HEK293 (cell line): Measurements from ENCODE around the gene BCL2.
A peak's percentile ranks its signal among the peaks of the same experiment; 100 is the strongest.

Source experiments
- AEBP2 ChIP-seq: fragments of 450-650 bp; formaldehyde crosslinking; IDR thresholded peaks from 2 replicates; pipeline ENCODE4 v1.5.1; 2016; ENCODE audit warnings: missing biosample characterization, missing genetic modification characterization, borderline replicate concordance
- GLIS2 ChIP-seq: fragments of 450-650 bp; formaldehyde crosslinking; IDR thresholded peaks from 2 replicates; pipeline ENCODE4 v1.5.1; 2016; ENCODE audit warnings: missing biosample characterization, missing genetic modification characterization
- HOXA7 ChIP-seq: sonication (generic); formaldehyde crosslinking; IDR thresholded peaks from 2 replicates; pipeline ENCODE4 v1.8.1; 2022; ENCODE audit warnings: missing genetic modification reagents, borderline replicate concordance
- OSR2 ChIP-seq: fragments of 450-650 bp; formaldehyde crosslinking; IDR thresholded peaks from 2 replicates; pipeline ENCODE4 v1.5.1; 2016; ENCODE audit warnings: missing biosample characterization, missing genetic modification characterization
- SP7 ChIP-seq: fragments of 450-650 bp; formaldehyde crosslinking; IDR thresholded peaks from 2 replicates; pipeline ENCODE4 v1.5.1; 2016; ENCODE audit warnings: missing biosample characterization, missing genetic modification characterization
- TCF7L2 ChIP-seq: IDR thresholded peaks from 2 replicates; pipeline ENCODE4 v1.6.1; 2011; ENCODE audit warnings: low read depth, mild to moderate bottlenecking, inconsistent platforms, low read length, moderate library complexity, borderline replicate concordance
- TSHZ1 ChIP-seq: fragments of 450-650 bp; formaldehyde crosslinking; IDR thresholded peaks from 2 replicates; pipeline ENCODE4 v1.5.1; 2016; ENCODE audit warnings: missing biosample characterization, missing genetic modification characterization, borderline replicate concordance
- YY2 ChIP-seq: fragments of 450-650 bp; formaldehyde crosslinking; IDR thresholded peaks from 2 replicates; pipeline ENCODE4 v1.5.1; 2016; ENCODE audit warnings: missing biosample characterization, missing genetic modification characterization
- ZFP37 ChIP-seq: fragments of 450-650 bp; formaldehyde crosslinking; IDR thresholded peaks from 2 replicates; pipeline ENCODE4 v1.5.1; 2016; ENCODE audit warnings: missing biosample characterization, missing genetic modification characterization
- ZNF112 ChIP-seq: fragments of 450-650 bp; formaldehyde crosslinking; IDR thresholded peaks from 2 replicates; pipeline ENCODE4 v1.5.0; 2017; ENCODE audit warnings: missing biosample characterization, missing genetic modification characterization
- ZNF423 ChIP-seq: fragments of 450-650 bp; formaldehyde crosslinking; IDR thresholded peaks from 2 replicates; pipeline ENCODE4 v1.5.1; 2016; ENCODE audit warnings: missing biosample characterization, missing genetic modification characterization
- ZNF555 ChIP-seq: fragments of 450-650 bp; formaldehyde crosslinking; conservative IDR thresholded peaks from 2 replicates; pipeline ENCODE4 v1.5.1; 2017; ENCODE audit warnings: missing biosample characterization, mild to moderate bottlenecking, missing genetic modification characterization, inconsistent platforms
- ZNF560 ChIP-seq: fragments of 450-650 bp; formaldehyde crosslinking; IDR thresholded peaks from 2 replicates; pipeline ENCODE4 v1.5.1; 2017; ENCODE audit warnings: missing biosample characterization, missing genetic modification characterization, borderline replicate concordance
- ZNF580 ChIP-seq: fragments of 450-650 bp; formaldehyde crosslinking; IDR thresholded peaks from 2 replicates; pipeline ENCODE4 v1.5.1; 2016; ENCODE audit warnings: missing biosample characterization, missing genetic modification characterization
- ZNF585B ChIP-seq: fragments of 450-650 bp; formaldehyde crosslinking; IDR thresholded peaks from 2 replicates; pipeline ENCODE4 v1.5.1; 2016; ENCODE audit warnings: missing biosample characterization, missing genetic modification characterization
- ZNF596 ChIP-seq: fragments of 450-650 bp; IDR thresholded peaks from 2 replicates; pipeline ENCODE4 v1.5.0; 2018; ENCODE audit warnings: missing biosample characterization, mild to moderate bottlenecking, missing genetic modification characterization, moderate library complexity
- ZNF654 ChIP-seq: fragments of 450-650 bp; formaldehyde crosslinking; IDR thresholded peaks from 2 replicates; pipeline ENCODE4 v1.5.1; 2016; ENCODE audit warnings: low read depth, missing biosample characterization, missing genetic modification characterization
- ZNF692 ChIP-seq: fragments of 450-650 bp; formaldehyde crosslinking; IDR thresholded peaks from 2 replicates; pipeline ENCODE4 v1.5.1; 2016; ENCODE audit warnings: missing biosample characterization, missing genetic modification characterization
- ZNF837 ChIP-seq: fragments of 450-650 bp; formaldehyde crosslinking; IDR thresholded peaks from 2 replicates; pipeline ENCODE4 v1.5.1; 2016; ENCODE audit warnings: missing biosample characterization, missing genetic modification characterization
- ZNF843 ChIP-seq: fragments of 450-650 bp; formaldehyde crosslinking; IDR thresholded peaks from 2 replicates; pipeline ENCODE4 v1.5.1; 2016; ENCODE audit warnings: missing biosample characterization, missing genetic modification characterization
- ZXDB ChIP-seq: fragments of 450-650 bp; formaldehyde crosslinking; IDR thresholded peaks from 2 replicates; pipeline ENCODE4 v1.5.1; 2016; ENCODE audit warnings: missing biosample characterization, missing genetic modification characterization
- TF ChIP-seq, protein P1 (sequence below): fragments of 450-650 bp; formaldehyde crosslinking; IDR thresholded peaks from 2 replicates; pipeline ENCODE4 v1.5.1; 2016; ENCODE audit warnings: missing biosample characterization, missing genetic modification characterization
- TF ChIP-seq, protein P2 (sequence below): fragments of 450-650 bp; formaldehyde crosslinking; IDR thresholded peaks from 2 replicates; pipeline ENCODE4 v1.5.1; 2017; ENCODE audit warnings: missing biosample characterization, missing genetic modification characterization
- TF ChIP-seq, protein P3 (sequence below): IDR thresholded peaks from 2 replicates; pipeline ENCODE4 v1.6.1; 2011; ENCODE audit warnings: mild to moderate bottlenecking, low read depth, low read length, borderline replicate concordance
- TF ChIP-seq, protein P4 (sequence below): fragments of 450-650 bp; formaldehyde crosslinking; IDR thresholded peaks from 2 replicates; pipeline ENCODE4 v1.5.1; 2016; ENCODE audit warnings: missing biosample characterization, missing genetic modification characterization

BCL2 gene

GRCh38 chr18:63155169-63155852 is 164.3 kb downstream of the BCL2 start (continued):
- no peak for TF ChIP-seq ZNF560 (tag by site-specific recombination)
- TF ChIP-seq ZNF580 (tag by site-specific recombination): no peak; the same call in 1 of the 2 replicates
- no peak for TF ChIP-seq AEBP2 (tag by site-specific recombination)
- no peak for TF ChIP-seq ZNF585B (tag by site-specific recombination)
- TF ChIP-seq ZNF596 (tag by site-specific recombination): peak; percentile 83
- TF ChIP-seq ZNF837 (tag by site-specific recombination): no peak
- no peak for TF ChIP-seq ZFP37 (tag by site-specific recombination)
- TF ChIP-seq TSHZ1: peak; percentile 42; the same call in 1 of the 2 replicates
- TF ChIP-seq, protein P1, sequence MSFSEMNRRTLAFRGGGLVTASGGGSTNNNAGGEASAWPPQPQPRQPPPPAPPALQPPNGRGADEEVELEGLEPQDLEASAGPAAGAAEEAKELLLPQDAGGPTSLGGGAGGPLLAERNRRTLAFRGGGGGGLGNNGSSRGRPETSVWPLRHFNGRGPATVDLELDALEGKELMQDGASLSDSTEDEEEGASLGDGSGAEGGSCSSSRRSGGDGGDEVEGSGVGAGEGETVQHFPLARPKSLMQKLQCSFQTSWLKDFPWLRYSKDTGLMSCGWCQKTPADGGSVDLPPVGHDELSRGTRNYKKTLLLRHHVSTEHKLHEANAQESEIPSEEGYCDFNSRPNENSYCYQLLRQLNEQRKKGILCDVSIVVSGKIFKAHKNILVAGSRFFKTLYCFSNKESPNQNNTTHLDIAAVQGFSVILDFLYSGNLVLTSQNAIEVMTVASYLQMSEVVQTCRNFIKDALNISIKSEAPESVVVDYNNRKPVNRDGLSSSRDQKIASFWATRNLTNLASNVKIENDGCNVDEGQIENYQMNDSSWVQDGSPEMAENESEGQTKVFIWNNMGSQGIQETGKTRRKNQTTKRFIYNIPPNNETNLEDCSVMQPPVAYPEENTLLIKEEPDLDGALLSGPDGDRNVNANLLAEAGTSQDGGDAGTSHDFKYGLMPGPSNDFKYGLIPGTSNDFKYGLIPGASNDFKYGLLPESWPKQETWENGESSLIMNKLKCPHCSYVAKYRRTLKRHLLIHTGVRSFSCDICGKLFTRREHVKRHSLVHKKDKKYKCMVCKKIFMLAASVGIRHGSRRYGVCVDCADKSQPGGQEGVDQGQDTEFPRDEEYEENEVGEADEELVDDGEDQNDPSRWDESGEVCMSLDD: no peak
- TF ChIP-seq ZNF555 (tag by site-specific recombination): no peak
- no peak for TF ChIP-seq ZNF112 (tag by site-specific recombination)
- TF ChIP-seq HOXA7 (CRISPR knock-in tag): no peak
- TF ChIP-seq, protein P2, sequence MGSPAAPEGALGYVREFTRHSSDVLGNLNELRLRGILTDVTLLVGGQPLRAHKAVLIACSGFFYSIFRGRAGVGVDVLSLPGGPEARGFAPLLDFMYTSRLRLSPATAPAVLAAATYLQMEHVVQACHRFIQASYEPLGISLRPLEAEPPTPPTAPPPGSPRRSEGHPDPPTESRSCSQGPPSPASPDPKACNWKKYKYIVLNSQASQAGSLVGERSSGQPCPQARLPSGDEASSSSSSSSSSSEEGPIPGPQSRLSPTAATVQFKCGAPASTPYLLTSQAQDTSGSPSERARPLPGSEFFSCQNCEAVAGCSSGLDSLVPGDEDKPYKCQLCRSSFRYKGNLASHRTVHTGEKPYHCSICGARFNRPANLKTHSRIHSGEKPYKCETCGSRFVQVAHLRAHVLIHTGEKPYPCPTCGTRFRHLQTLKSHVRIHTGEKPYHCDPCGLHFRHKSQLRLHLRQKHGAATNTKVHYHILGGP (tag by site-specific recombination): no peak
- TF ChIP-seq ZNF654 (tag by site-specific recombination): peak; percentile 44
- TF ChIP-seq ZXDB (tag by site-specific recombination): peak; percentile 58
- TF ChIP-seq YY2: peak; percentile 28; the same call in 1 of the 2 replicates
- no peak for TF ChIP-seq TCF7L2
- no peak for TF ChIP-seq OSR2 (tag by site-specific recombination)
- TF ChIP-seq ZNF423 (tag by site-specific recombination): no peak
- TF ChIP-seq, protein P3, sequence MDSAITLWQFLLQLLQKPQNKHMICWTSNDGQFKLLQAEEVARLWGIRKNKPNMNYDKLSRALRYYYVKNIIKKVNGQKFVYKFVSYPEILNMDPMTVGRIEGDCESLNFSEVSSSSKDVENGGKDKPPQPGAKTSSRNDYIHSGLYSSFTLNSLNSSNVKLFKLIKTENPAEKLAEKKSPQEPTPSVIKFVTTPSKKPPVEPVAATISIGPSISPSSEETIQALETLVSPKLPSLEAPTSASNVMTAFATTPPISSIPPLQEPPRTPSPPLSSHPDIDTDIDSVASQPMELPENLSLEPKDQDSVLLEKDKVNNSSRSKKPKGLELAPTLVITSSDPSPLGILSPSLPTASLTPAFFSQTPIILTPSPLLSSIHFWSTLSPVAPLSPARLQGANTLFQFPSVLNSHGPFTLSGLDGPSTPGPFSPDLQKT: no peak
- TF ChIP-seq SP7 (tag by site-specific recombination): peak; percentile 74
- TF ChIP-seq, protein P4, sequence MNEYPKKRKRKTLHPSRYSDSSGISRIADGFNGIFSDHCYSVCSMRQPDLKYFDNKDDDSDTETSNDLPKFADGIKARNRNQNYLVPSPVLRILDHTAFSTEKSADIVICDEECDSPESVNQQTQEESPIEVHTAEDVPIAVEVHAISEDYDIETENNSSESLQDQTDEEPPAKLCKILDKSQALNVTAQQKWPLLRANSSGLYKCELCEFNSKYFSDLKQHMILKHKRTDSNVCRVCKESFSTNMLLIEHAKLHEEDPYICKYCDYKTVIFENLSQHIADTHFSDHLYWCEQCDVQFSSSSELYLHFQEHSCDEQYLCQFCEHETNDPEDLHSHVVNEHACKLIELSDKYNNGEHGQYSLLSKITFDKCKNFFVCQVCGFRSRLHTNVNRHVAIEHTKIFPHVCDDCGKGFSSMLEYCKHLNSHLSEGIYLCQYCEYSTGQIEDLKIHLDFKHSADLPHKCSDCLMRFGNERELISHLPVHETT (tag by site-specific recombination): no peak
- peak; percentile 72 for TF ChIP-seq GLIS2 (tag by site-specific recombination)
- peak; percentile 62; the same call in 1 of the 2 replicates for TF ChIP-seq ZNF692 (tag by site-specific recombination)
- TF ChIP-seq ZNF843 (tag by site-specific recombination): peak; percentile 71
